Natural killer cell (primary cell): ENCODE data around the gene TMEM38A. TPM values are rescaled to one million over a fixed set of nuclear protein-coding genes. Genes with fewer than 3 reads are reported as not detected.
"Not testable (repeated sequence)": the region's sequence is repeated elsewhere in the genome, so short reads cannot be mapped to it uniquely, and the experiment has no call there.

Experiments
- ATAC-seq, 3 donors: fragments of 150-1000 bp in 2 of 3; fragments of 200-7000 bp in 1 of 3; cut with Tn5 transposase; 1 replicate in 1 of 3; 2 replicates in 2 of 3; pipeline ENCODE4 v1.10.0; 2021; ENCODE audit warnings: mild to moderate bottlenecking in 2 of 3, moderate library complexity in 2 of 3
- DNase-seq, 2 donors: peaks; one replicate each; pipeline versions ENCODE4 v3.0.0 to v3.0.0-alpha.2; 2013 to 2021; ENCODE audit warnings: mixed read lengths in 1 of 2
- H3K27ac ChIP-seq: one replicate; pipeline ENCODE4 v1.5.1; 2013; ENCODE audit warnings: mild to moderate bottlenecking, low read length
- H3K27me3 ChIP-seq: one replicate; pipeline ENCODE4 v1.6.1; 2013; ENCODE audit warnings: low read length; ENCODE audit not compliant: control insufficient read depth, insufficient read depth
- H3K36me3 ChIP-seq: one replicate; pipeline ENCODE4 v1.6.1; 2013; ENCODE audit warnings: low read length; ENCODE audit not compliant: control insufficient read depth, insufficient read depth
- H3K4me1 ChIP-seq: one replicate; pipeline ENCODE4 v1.6.1; 2013; ENCODE audit warnings: low read length; ENCODE audit not compliant: control insufficient read depth, insufficient read depth
- H3K4me3 ChIP-seq: one replicate; pipeline ENCODE4 v1.5.1; 2013; ENCODE audit warnings: low read length
- H3K9me3 ChIP-seq: one replicate; pipeline ENCODE4 v1.6.1; 2013; ENCODE audit warnings: low read length; ENCODE audit not compliant: control insufficient read depth, insufficient read depth
- H3K27ac Mint-ChIP-seq, 2 donors: one replicate each; pipeline ENCODE4 v1.8.0; 2022; ENCODE audit warnings: mild to moderate bottlenecking in 2 of 2, mixed read lengths in 2 of 2, moderate library complexity in 1 of 2
- H3K27me3 Mint-ChIP-seq, 2 donors: one replicate each; pipeline ENCODE4 v1.8.0; 2022; ENCODE audit warnings: low read depth in 2 of 2, mixed read lengths in 2 of 2
- H3K36me3 Mint-ChIP-seq: one replicate; pipeline ENCODE4 v1.8.0; 2022; ENCODE audit warnings: mixed read lengths
- H3K4me1 Mint-ChIP-seq, 2 donors: one replicate each; pipeline ENCODE4 v1.8.0; 2022; ENCODE audit warnings: mixed read lengths in 2 of 2
- H3K4me3 Mint-ChIP-seq: one replicate; pipeline ENCODE4 v1.8.0; 2022; ENCODE audit warnings: mild to moderate bottlenecking, moderate library complexity, mixed read lengths
- H3K9me3 Mint-ChIP-seq, 2 donors: one replicate each; pipeline ENCODE4 v1.8.0; 2022; ENCODE audit warnings: mixed read lengths in 2 of 2
- WGBS: methylation state at CpG from one replicate; pipeline ENCODE4 v1.1.7; 2013; ENCODE audit warnings: missing lambda C conversion rate; ENCODE audit not compliant: insufficient coverage; 5-methylcytosine and 5-hydroxymethylcytosine counted together
- intact Hi-C: fragments of 100-400 bp; cut with micrococcal nuclease; formaldehyde crosslinking; loops from one replicate; pipeline ENCODE4 v1.14.2; 2022
- total RNA-seq, 4 donors: library from RNA; stranded (reverse); fragments of 120-200 nt in 1 of 4; gene quantifications; one replicate each; pipeline versions ENCODE4 v1.2.3 to v1.2.4, GENCODE V29; 2013 to 2022
- TF ChIP-seq, protein P1 (sequence below): fragments of 200-600 bp; IDR thresholded peaks from one replicate; pipeline ENCODE4 v1.8.0; 2022; ENCODE audit warnings: antibody characterized with exemption

The TMEM38A gene
- total RNA-seq, 3 donors from 2014 or later (not counting 1 experiment from before 2014, with no cell fraction given), result 0.29 to 2.2 (median 0.89) TPM

DNA sequence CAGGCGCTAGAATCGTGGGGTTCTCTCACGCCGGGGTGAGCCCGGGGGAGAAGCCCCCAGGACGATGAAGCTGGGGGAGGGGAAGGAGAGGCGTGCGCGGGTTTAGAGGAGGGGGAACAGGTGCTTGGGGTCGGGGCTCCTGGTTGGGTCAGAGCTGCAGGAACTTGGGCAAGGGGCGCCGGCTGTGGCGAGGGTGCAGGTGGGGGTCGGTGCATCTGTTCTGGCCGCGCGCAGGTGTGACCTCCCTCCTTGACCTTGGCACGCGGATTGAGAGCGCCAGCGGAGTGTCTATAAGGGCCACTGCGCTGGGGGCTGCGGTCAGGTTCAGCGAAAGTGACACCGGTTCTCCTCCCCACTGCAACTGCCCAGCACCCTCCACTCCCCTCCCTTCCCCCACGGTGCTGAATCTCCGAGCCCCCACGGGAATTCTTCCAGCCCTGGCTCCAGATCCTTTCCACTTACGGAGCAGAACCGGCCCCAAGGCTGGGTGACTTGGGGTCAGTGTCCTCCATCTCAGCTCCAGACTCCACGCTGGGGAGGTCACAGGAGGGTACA is 618 bp downstream of the TMEM38A start:
- Histone ChIP-seq H3K36me3 (peaks cover 19% of the 10 kb centered on the region), H3K9me3 (no peaks in the 10 kb centered on the region), H3K4me1 (peaks cover 35% of the 10 kb centered on the region), H3K27ac (no peak overlapping the region), H3K27me3 (no peaks in the 10 kb centered on the region), H3K4me3 (peak overlapping the region; percentile 84)
- peaks cover 20 to 34% of the 10 kb centered on the region in 2 donors for H3K4me1 Mint-ChIP-seq
- 2% methylated on average over 31 of the region's 31 CpGs for WGBS
- no peaks in the 10 kb centered on the region for H3K27me3 Mint-ChIP-seq
- H3K4me3 Mint-ChIP-seq, result peak overlapping the region; percentile 80
- intact Hi-C loops, result no loop called here
- no peak for ATAC-seq
- H3K9me3 Mint-ChIP-seq, result no peaks in the 10 kb centered on the region
- no peaks in the 10 kb centered on the region for H3K36me3 Mint-ChIP-seq
- TF ChIP-seq, protein P1, sequence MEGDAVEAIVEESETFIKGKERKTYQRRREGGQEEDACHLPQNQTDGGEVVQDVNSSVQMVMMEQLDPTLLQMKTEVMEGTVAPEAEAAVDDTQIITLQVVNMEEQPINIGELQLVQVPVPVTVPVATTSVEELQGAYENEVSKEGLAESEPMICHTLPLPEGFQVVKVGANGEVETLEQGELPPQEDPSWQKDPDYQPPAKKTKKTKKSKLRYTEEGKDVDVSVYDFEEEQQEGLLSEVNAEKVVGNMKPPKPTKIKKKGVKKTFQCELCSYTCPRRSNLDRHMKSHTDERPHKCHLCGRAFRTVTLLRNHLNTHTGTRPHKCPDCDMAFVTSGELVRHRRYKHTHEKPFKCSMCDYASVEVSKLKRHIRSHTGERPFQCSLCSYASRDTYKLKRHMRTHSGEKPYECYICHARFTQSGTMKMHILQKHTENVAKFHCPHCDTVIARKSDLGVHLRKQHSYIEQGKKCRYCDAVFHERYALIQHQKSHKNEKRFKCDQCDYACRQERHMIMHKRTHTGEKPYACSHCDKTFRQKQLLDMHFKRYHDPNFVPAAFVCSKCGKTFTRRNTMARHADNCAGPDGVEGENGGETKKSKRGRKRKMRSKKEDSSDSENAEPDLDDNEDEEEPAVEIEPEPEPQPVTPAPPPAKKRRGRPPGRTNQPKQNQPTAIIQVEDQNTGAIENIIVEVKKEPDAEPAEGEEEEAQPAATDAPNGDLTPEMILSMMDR, result no peak
- H3K27ac Mint-ChIP-seq, result peak overlapping the region in 1 of 2 donors; percentile 69
- DNase-seq, result peak; percentile 17 to 27

- H3K27me3 ChIP-seq, result no peaks in the 10 kb centered on the region
- Mint-ChIP-seq H3K9me3 (no peaks in the 10 kb centered on the region), H3K4me3 (no peak overlapping the region), H3K27me3 (no peaks in the 10 kb centered on the region), H3K36me3 (no peaks in the 10 kb centered on the region), H3K27ac (no peak overlapping the region), H3K4me1 (no peaks in the 10 kb centered on the region)
- no peaks in the 10 kb centered on the region for H3K36me3 ChIP-seq
- H3K27ac ChIP-seq, result no peak overlapping the region
- ATAC-seq (no peak), DNase-seq (no peak)
- 93% methylated on average over 5 of the region's 5 CpGs for WGBS
- no peaks in the 10 kb centered on the region for H3K9me3 ChIP-seq
- H3K4me1 ChIP-seq, result peaks cover 11% of the 10 kb centered on the region
- intact Hi-C loops, result no loop called here
- H3K4me3 ChIP-seq, result no peak overlapping the region
- TF ChIP-seq, protein P1, result no peak
Measured at GRCh38 chr19:16668176-16668575, 7.2 kb downstream of the TMEM38A start.

DNA sequence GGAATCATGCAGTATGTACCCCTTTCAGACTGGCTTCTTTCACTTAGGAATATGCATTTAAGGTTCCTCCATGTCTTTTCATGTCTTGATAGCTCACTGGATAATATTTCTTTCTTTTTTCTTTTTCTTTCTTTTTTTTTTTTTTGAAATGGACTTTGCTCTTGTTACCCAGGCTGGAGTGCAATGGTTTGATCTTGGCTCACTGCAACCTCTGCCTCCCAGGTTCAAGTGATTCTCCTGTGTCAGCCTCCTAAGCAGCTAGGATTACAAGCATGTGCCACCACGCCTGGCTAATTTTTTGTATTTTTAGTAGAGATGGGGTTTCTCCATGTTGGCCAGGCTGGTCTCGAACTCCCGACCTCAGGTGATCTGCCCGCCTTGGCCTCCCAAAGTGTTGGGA is 7.8 kb downstream of the TMEM38A start:
- H3K27ac ChIP-seq, H3K27me3 Mint-ChIP-seq, H3K9me3 ChIP-seq, H3K4me3 Mint-ChIP-seq, H3K27me3 ChIP-seq, ATAC-seq, intact Hi-C loops, H3K4me1 Mint-ChIP-seq, H3K27ac Mint-ChIP-seq, H3K9me3 Mint-ChIP-seq, H3K4me1 ChIP-seq, H3K36me3 Mint-ChIP-seq, H3K4me3 ChIP-seq, H3K36me3 ChIP-seq, DNase-seq: not testable (repeated sequence)
- WGBS, result 79% methylated on average over 4 of the region's 4 CpGs

GRCh38 chr19:16670291-16670690 is 9.4 kb downstream of the TMEM38A start:
- TF ChIP-seq, protein P1, result no peak
- Mint-ChIP-seq H3K4me3 (no peak overlapping the region), H3K36me3 (no peaks in the 10 kb centered on the region), H3K27me3 (no peaks in the 10 kb centered on the region), H3K4me1 (no peaks in the 10 kb centered on the region), H3K27ac (no peak overlapping the region), H3K9me3 (no peaks in the 10 kb centered on the region)
- no peaks in the 10 kb centered on the region for H3K9me3 ChIP-seq
- intact Hi-C loops, result no loop called here
- no peak overlapping the region for H3K27ac ChIP-seq
- H3K4me3 ChIP-seq, result no peak overlapping the region
- DNase-seq, result no peak
- H3K36me3 ChIP-seq, result no peaks in the 10 kb centered on the region
- H3K27me3 ChIP-seq, result no peaks in the 10 kb centered on the region
- no peaks in the 10 kb centered on the region for H3K4me1 ChIP-seq
- no peak for ATAC-seq
- WGBS, result 95% methylated on average over 13 of the region's 13 CpGs
